OCI-LY7 (cell line): ENCODE results near the gene DYNC1I1. TPM values are rescaled to one million over a fixed set of nuclear protein-coding genes. Genes with fewer than 3 reads are reported as not detected.

Source experiments
- BruUV-seq: library from RNA; stranded (reverse); fragments of 400-500 nt; replicated peaks from 2 replicates; lab custom pipeline; 2021; lab: Mats Ljungman, UMichigan
- CTCF ChIA-PET: fragments of 300-600 bp; sonication (Branson Sonifier 250); formaldehyde crosslinking; loops from one replicate; lab custom pipeline; 2022; ENCODE audit warnings: antibody characterized with exemption; ENCODE audit not compliant: unreplicated experiment; lab: Charles Lee
- POLR2A ChIA-PET: fragments of 300-600 bp; sonication (Branson Sonifier 250); formaldehyde crosslinking; loops from one replicate; lab custom pipeline; 2022; ENCODE audit warnings: antibody characterized with exemption; lab: Charles Lee
- DNase-seq: peaks from one replicate; pipeline ENCODE4 v3.0.0-alpha.2; 2015; ENCODE audit warnings: low spot score
- H2AFZ ChIP-seq: fragments of 200-600 bp; sonication (generic), shearing (Covaris generic); 2 replicates; pipeline ENCODE4 v1.6.1; 2014; ENCODE audit warnings: mild to moderate bottlenecking, antibody characterized with exemption, low read length, moderate library complexity
- H3K27ac ChIP-seq: fragments of 200-600 bp; sonication (generic); 2 replicates; pipeline ENCODE4 v1.5.1; 2014; ENCODE audit warnings: mixed run types, low read depth, mild to moderate bottlenecking, moderate library complexity, low read length, inconsistent platforms; ENCODE audit not compliant: poor library complexity, severe bottlenecking
- H3K36me3 ChIP-seq: fragments of 200-600 bp; sonication (generic); 2 replicates; pipeline ENCODE4 v1.6.1; 2014; ENCODE audit warnings: mild to moderate bottlenecking, antibody characterized with exemption, low read length, moderate library complexity, mixed read lengths; ENCODE audit not compliant: insufficient read depth
- H3K4me1 ChIP-seq: fragments of 200-600 bp; sonication (generic); 2 replicates; pipeline ENCODE4 v1.5.1; 2014; ENCODE audit warnings: mild to moderate bottlenecking, low read length; ENCODE audit not compliant: insufficient read depth, poor library complexity, severe bottlenecking
- H3K4me2 ChIP-seq: fragments of 200-600 bp; sonication (generic); 2 replicates; pipeline ENCODE4 v1.6.1; 2014; ENCODE audit warnings: mild to moderate bottlenecking, low read length
- H3K4me3 ChIP-seq: fragments of 200-600 bp; sonication (generic); 2 replicates; pipeline ENCODE4 v1.5.1; 2014; ENCODE audit warnings: mild to moderate bottlenecking, low read depth, low read length; ENCODE audit not compliant: poor library complexity, severe bottlenecking
- H3K79me2 ChIP-seq: fragments of 200-600 bp; sonication (generic); 2 replicates; pipeline ENCODE4 v1.6.1; 2016; ENCODE audit warnings: low read depth, mild to moderate bottlenecking, low read length, moderate library complexity, mixed read lengths; ENCODE audit not compliant: insufficient read depth
- H3K9me2 ChIP-seq: fragments of 200-600 bp; sonication (generic); 2 replicates; pipeline ENCODE4 v1.6.1; 2016; ENCODE audit warnings: mild to moderate bottlenecking, low read length, mixed read lengths; ENCODE audit not compliant: insufficient read depth
- H3K9me3 ChIP-seq: fragments of 200-600 bp; sonication (generic); 2 replicates; pipeline ENCODE4 v1.6.1; 2014; ENCODE audit warnings: mild to moderate bottlenecking, mixed run types, low read length, mixed read lengths
- H4K20me1 ChIP-seq: fragments of 200-600 bp; sonication (generic); 2 replicates; pipeline ENCODE4 v1.6.1; 2014; ENCODE audit warnings: mild to moderate bottlenecking, antibody characterized with exemption, low read length, moderate library complexity, mixed read lengths; ENCODE audit not compliant: insufficient read depth
- CTCF ChIP-seq: fragments of 200-600 bp; sonication (generic); conservative IDR thresholded peaks from 2 replicates; pipeline ENCODE4 v1.5.1; 2014; ENCODE audit warnings: mild to moderate bottlenecking, antibody characterized with exemption, low read length, moderate library complexity, mixed read lengths
- EZH2phosphoT487 ChIP-seq: fragments of 200-600 bp; sonication (generic); IDR thresholded peaks from 2 replicates; pipeline ENCODE4 v1.6.1; 2018; ENCODE audit warnings: low read depth, borderline replicate concordance, mild to moderate bottlenecking, mixed run types, antibody characterized with exemption, low read length, moderate library complexity, mixed read lengths
- intact Hi-C: fragments of 100-400 bp; cut with micrococcal nuclease; formaldehyde crosslinking; loops from one replicate; pipeline ENCODE4 v1.10.0; 2022; ENCODE audit not compliant: unreplicated experiment
- total RNA-seq, 2 experiments: library from RNA; depleted of rRNA in 1 of 2; stranded (reverse); fragments of >200 nt in 1 of 2; shearing (Covaris generic) in 1 of 2; gene quantifications; 2 replicates each; pipeline ENCODE4 v1.2.3, GENCODE V29; 2014 to 2022

DYNC1I1 gene
- total RNA-seq, 2 experiments from 2014 or later, result not detected

- no peaks in the 10 kb centered on the region for H3K36me3 ChIP-seq
- CTCF ChIA-PET, result no interaction called here
- H2AFZ ChIP-seq, result no peak overlapping the region
- H3K9me3 ChIP-seq, result no peaks in the 10 kb centered on the region
- H3K4me1 ChIP-seq, result no peaks in the 10 kb centered on the region
- no TSS peak for BruUV-seq
- no peaks in the 10 kb centered on the region for H3K79me2 ChIP-seq
- no peak overlapping the region for H3K27ac ChIP-seq
- H3K9me2 ChIP-seq, result no peaks in the 10 kb centered on the region
- H4K20me1 ChIP-seq, result no peaks in the 10 kb centered on the region
- TF ChIP-seq CTCF (no peak), EZH2phosphoT487 (no peak)
- H3K4me2 ChIP-seq, result no peak overlapping the region
- intact Hi-C loops, result loop anchor here (1.0 kb wide), 1 partner anchor 22 kb away; no protein-coding TSS in a partner anchor
- POLR2A ChIA-PET, result no interaction called here
- no peak for DNase-seq
- H3K4me3 ChIP-seq, result no peak overlapping the region
These were observed 23.3 kb upstream of the DYNC1I1 start for GRCh38 chr7:95749044-95749443.

DNA sequence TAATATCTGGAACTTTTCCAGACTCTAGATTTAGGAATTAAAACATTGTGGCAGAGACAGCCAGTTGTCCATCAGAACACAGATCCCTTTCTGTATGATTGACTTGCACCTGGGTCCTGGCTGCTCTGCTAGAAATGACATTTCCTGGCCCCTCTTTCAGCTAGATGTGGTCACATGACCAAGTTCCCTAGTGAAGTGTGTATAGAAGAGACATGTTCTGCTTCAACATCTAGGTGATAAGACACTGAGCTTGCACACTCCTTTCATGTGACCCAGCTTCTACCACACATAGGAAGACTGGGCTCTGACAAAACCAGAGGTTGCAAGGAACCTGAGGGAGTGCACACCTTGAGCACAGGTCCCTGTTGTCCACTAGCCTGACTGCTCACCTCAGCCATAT lies 22.8 kb upstream of the DYNC1I1 start:
- ChIA-PET POLR2A (no interaction called here), CTCF (no interaction called here)
- Histone ChIP-seq H3K79me2 (no peaks in the 10 kb centered on the region), H3K9me2 (no peaks in the 10 kb centered on the region), H4K20me1 (no peaks in the 10 kb centered on the region), H3K36me3 (no peaks in the 10 kb centered on the region), H3K9me3 (no peaks in the 10 kb centered on the region), H2AFZ (no peak overlapping the region), H3K27ac (no peak overlapping the region), H3K4me3 (no peak overlapping the region), H3K4me2 (no peak overlapping the region), H3K4me1 (no peaks in the 10 kb centered on the region)
- intact Hi-C loops, result loop anchor here (1.0 kb wide), 1 partner anchor 22 kb away; no protein-coding TSS in a partner anchor
- DNase-seq, result no peak
- TF ChIP-seq EZH2phosphoT487 (no peak), CTCF (no peak)
- BruUV-seq, result no TSS peak

DNA sequence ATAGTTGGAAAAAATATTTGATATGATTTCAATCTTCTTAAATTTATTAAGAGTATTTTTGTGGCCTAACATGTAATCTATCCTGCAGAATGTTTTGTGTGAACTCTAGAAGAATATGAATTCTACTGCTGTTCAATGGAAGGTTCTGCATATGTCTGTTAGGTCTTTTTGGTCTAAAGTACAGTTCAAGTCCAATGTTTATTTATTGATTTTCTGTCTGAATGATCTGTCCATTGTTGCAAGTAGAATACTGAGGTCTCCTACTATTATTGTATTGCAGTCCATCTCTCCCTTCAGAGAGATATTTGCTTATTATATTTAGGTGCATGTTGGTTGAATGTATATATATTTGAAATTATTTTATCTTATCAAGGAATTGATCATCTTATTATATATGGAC lies 18.9 kb upstream of the DYNC1I1 start:
- Histone ChIP-seq H3K27ac (no peak overlapping the region), H3K4me1 (no peaks in the 10 kb centered on the region), H3K9me3 (no peaks in the 10 kb centered on the region), H3K79me2 (no peaks in the 10 kb centered on the region), H3K9me2 (no peaks in the 10 kb centered on the region), H3K4me3 (no peak overlapping the region), H3K36me3 (no peaks in the 10 kb centered on the region), H3K4me2 (no peak overlapping the region), H2AFZ (no peak overlapping the region), H4K20me1 (no peaks in the 10 kb centered on the region)
- CTCF ChIA-PET, result no interaction called here
- POLR2A ChIA-PET, result interaction anchor here (1.1 kb wide), 1 partner anchor 12 kb away, joined by 3 read pairs; no protein-coding TSS in a partner anchor
- intact Hi-C loops, result no loop called here
- BruUV-seq, result no TSS peak
- no peak for DNase-seq
- TF ChIP-seq CTCF (no peak), EZH2phosphoT487 (no peak)
